Endothelial cell of umbilical vein (primary cell): Measurements from ENCODE around the gene RPS6KL1. TPM values are rescaled to one million over a fixed set of nuclear protein-coding genes. Genes with fewer than 3 reads are reported as not detected.

Experiments used
- BruUV-seq: library from RNA; stranded (reverse); fragments of 400-500 nt; replicated peaks from 2 replicates; lab custom pipeline; 2021; lab: Mats Ljungman, UMichigan
- CTCF ChIA-PET: fragments of 300-600, 350-600 bp; sonication (Branson Sonifier 250); formaldehyde crosslinking; loops from one replicate; lab custom pipeline; 2021; ENCODE audit warnings: antibody characterized with exemption, inconsistent platforms; lab: Charles Lee
- POLR2A ChIA-PET: fragments of 300-600, 350-600 bp; sonication (Branson Sonifier 250); formaldehyde crosslinking; loops from one replicate; lab custom pipeline; 2021; ENCODE audit warnings: antibody characterized with exemption, inconsistent platforms; lab: Charles Lee
- DNase-seq: peaks from one replicate; pipeline ENCODE4 v3.0.0-alpha.2; 2011; ENCODE audit warnings: low read depth, low spot score
- FAIRE-seq: peaks from 2 replicates; lab custom pipeline; 2011; peaks lifted over from hg19 to GRCh38; lab: Jason Lieb, UNC
- H2AFZ ChIP-seq: 2 replicates; pipeline ENCODE4 v1.6.0; 2012; ENCODE audit warnings: low read depth, low read length, control low read depth, inconsistent platforms
- H3K27ac ChIP-seq: 2 replicates; pipeline ENCODE4 v1.5.1; 2011; ENCODE audit warnings: low read depth, mild to moderate bottlenecking, control low read depth, low read length, moderate library complexity; ENCODE audit not compliant: insufficient read depth
- H3K27me3 ChIP-seq, 2 experiments: 2 replicates each; pipeline versions ENCODE4 v1.6.0 to v1.6.1; 2011; ENCODE audit warnings: low read length in 2 of 2, mixed read lengths in 1 of 2; ENCODE audit not compliant: control insufficient read depth in 2 of 2, insufficient read depth in 2 of 2
- H3K36me3 ChIP-seq, 2 experiments: 2 replicates in 1 of 2; 3 replicates in 1 of 2; pipeline ENCODE4 v1.5.1; 2011; ENCODE audit warnings: low read length in 2 of 2, mild to moderate bottlenecking in 1 of 2, moderate library complexity in 1 of 2; ENCODE audit not compliant: control insufficient read depth in 2 of 2, insufficient read depth in 2 of 2; ENCODE audit errors: extremely low read depth in 1 of 2
- H3K4me1 ChIP-seq: 3 replicates; pipeline ENCODE4 v1.5.1; 2011; ENCODE audit warnings: mild to moderate bottlenecking, low read length; ENCODE audit not compliant: control insufficient read depth, insufficient read depth; ENCODE audit errors: extremely low read depth
- H3K4me2 ChIP-seq: 2 replicates; pipeline ENCODE4 v1.6.1; 2011; ENCODE audit warnings: low read length, control low read depth, mixed read lengths; ENCODE audit not compliant: insufficient read depth
- H3K4me3 ChIP-seq, 3 experiments: fragments of 200-600 bp in 1 of 3; sonication (generic), shearing (Covaris generic) in 1 of 3; replicated peaks in 1 of 3; 2 replicates each; pipeline ENCODE4 v1.5.1; 2011 to 2016; ENCODE audit warnings: control low read depth in 3 of 3, low read length in 3 of 3, mild to moderate bottlenecking in 2 of 3, inconsistent platforms in 1 of 3, low read depth in 1 of 3, moderate library complexity in 1 of 3; ENCODE audit not compliant: insufficient read depth in 1 of 3
- H3K79me2 ChIP-seq: 2 replicates; pipeline ENCODE4 v1.6.0; 2012; ENCODE audit warnings: low read length, inconsistent platforms; ENCODE audit not compliant: control insufficient read depth, insufficient read depth
- H3K9ac ChIP-seq: replicated peaks from 2 replicates; pipeline ENCODE3; 2011; ENCODE audit warnings: low read length, control low read depth; ENCODE audit not compliant: insufficient read depth; ENCODE audit errors: extremely low read depth
- H3K9me1 ChIP-seq: replicated peaks from 3 replicates; pipeline ENCODE4 v1.6.0; 2011; ENCODE audit warnings: mild to moderate bottlenecking, low read length; ENCODE audit not compliant: control insufficient read depth, insufficient read depth; ENCODE audit errors: extremely low read depth
- H3K9me3 ChIP-seq: replicated peaks from 2 replicates; pipeline ENCODE4 v1.5.1; 2012; ENCODE audit warnings: low read length, inconsistent platforms; ENCODE audit not compliant: control insufficient read depth, insufficient read depth
- H4K20me1 ChIP-seq: replicated peaks from 2 replicates; pipeline ENCODE3; 2011; ENCODE audit warnings: mild to moderate bottlenecking, low read length; ENCODE audit not compliant: control insufficient read depth, insufficient read depth; ENCODE audit errors: extremely low read depth
- JUN ChIP-seq: IDR thresholded peaks from 2 replicates; pipeline ENCODE4 v1.6.1; 2011; ENCODE audit warnings: borderline replicate concordance, low read depth; ENCODE audit not compliant: insufficient read length, insufficient read depth
- MYC ChIP-seq: IDR thresholded peaks from one replicate; pipeline ENCODE4 v1.6.1; 2011; ENCODE audit warnings: mild to moderate bottlenecking, low read depth, low read length
- POLR2A ChIP-seq: IDR thresholded peaks from 2 replicates; pipeline ENCODE4 v1.6.1; 2012; ENCODE audit warnings: low read depth, mild to moderate bottlenecking, control low read depth, low read length
- POLR2AphosphoS5 ChIP-seq: IDR thresholded peaks from 2 replicates; pipeline ENCODE4 v1.6.1; 2012; ENCODE audit warnings: low read depth, mild to moderate bottlenecking, control low read depth, low read length, moderate library complexity; ENCODE audit not compliant: insufficient read depth
- dilution Hi-C: fragments of 300-500 bp; cut with MboI; formaldehyde crosslinking; loops from one replicate; pipeline ENCODE4 v1.15.0; 2019; ENCODE audit warnings: low sequenced_read_pairs; ENCODE audit not compliant: extremely low pct_ligation_motif_present
- intact Hi-C: fragments of 100-400 bp; cut with micrococcal nuclease; formaldehyde crosslinking; loops from one replicate; pipeline ENCODE4 v1.10.0; 2022
- polyA plus RNA-seq, 4 experiments: library from polyadenylated mRNA; depleted of rRNA in 3 of 4; stranded (reverse) in 3 of 4; unstranded in 1 of 4; fragments of >200 nt; gene quantifications; 2 replicates each; pipeline versions ENCODE4 v1.2.1 to v1.2.3, GENCODE V29; 2011 to 2012; ENCODE audit warnings: missing spikeins in 1 of 4
- total RNA-seq: library from RNA; stranded (reverse); gene quantifications from 2 replicates; pipeline ENCODE4 v1.2.3, GENCODE V29; 2021
- TF ChIP-seq, protein P1 (sequence below), 2 donors: IDR thresholded peaks; 1 replicate in 1 of 2; 2 replicates in 1 of 2; pipeline ENCODE4 v1.5.1; 2011; ENCODE audit warnings: low read length in 2 of 2, mild to moderate bottlenecking in 2 of 2, moderate library complexity in 2 of 2, control low read depth in 1 of 2, inconsistent platforms in 1 of 2, low read depth in 1 of 2; ENCODE audit not compliant: insufficient read depth in 1 of 2; ENCODE audit errors: extremely low read depth in 1 of 2
- TF ChIP-seq, protein P2 (sequence below): IDR thresholded peaks from 2 replicates; pipeline ENCODE4 v1.6.1; 2011; ENCODE audit not compliant: insufficient read depth, insufficient read length

Gene RPS6KL1
- total and polyA plus RNA-seq, 2 donors (not counting 3 experiments of a cell fraction or from before 2014, with no cell fraction given): 10.2 to 23.8 TPM

DNA sequence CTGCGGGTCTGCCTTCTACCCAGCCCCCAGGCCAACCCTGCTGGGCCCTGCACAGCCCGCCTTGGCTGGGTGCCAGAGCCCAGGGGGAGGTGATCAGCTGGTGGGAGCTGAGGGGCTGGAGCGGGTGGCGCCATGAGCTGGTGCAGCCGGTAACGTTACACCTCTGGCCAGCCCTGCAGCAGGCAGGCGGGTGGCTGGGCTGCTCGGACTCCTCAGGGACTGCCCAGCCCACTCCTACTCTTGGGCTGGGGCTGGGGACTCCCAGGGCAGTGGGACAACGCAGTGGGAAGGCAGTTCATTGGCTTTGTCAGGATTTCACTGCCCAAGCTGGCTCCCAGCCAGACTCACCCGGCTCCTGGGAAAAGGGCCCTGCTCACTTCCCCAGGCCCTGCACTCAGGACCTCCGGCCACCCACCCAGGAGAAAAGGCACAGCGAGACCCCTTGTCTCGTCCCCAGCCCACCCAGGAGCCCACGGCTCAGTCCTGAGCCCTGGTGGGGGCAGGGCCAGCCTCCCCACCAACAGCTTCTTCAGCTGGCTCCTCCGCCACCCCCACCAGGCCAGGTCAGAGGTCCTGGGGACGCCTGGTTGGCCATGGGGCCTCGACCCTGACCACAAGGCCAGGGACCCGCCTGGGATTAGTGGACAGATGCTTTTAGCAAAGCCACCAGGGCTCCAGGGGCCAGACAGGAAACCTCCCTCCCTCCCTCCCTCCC, 31.3 kb upstream of the RPS6KL1 start:
- peak overlapping the region; percentile 83 to 94 (median 84) for H3K4me3 ChIP-seq
- intact Hi-C loops (loop anchor here (2.0 kb wide), 4 partner anchors 18 to 114 kb away; partner anchors contain the start of genes EIF2B2 and ZC2HC1C), dilution Hi-C loops (no loop called here)
- H2AFZ ChIP-seq: no peak overlapping the region
- ChIA-PET POLR2A (interaction anchor here (0.7 to 2.6 kb wide), 10 partner anchors 10 to 109 kb away, joined by 3 to 20 read pairs (median 6); partner anchors contain the start of genes ACYP1, EIF2B2 and RPS6KL1), CTCF (interaction anchor here (0.9 to 3.2 kb wide), 10 partner anchors 8 to 134 kb away, joined by 3 to 14 read pairs (median 5); no protein-coding TSS in a partner anchor)
- H3K4me1 ChIP-seq: peaks cover 35% of the 10 kb centered on the region
- H4K20me1 ChIP-seq: no peaks in the 10 kb centered on the region
- peak overlapping the region; percentile 83 for H3K4me2 ChIP-seq
- H3K9me1 ChIP-seq: no peaks in the 10 kb centered on the region
- peaks cover 8 to 17% of the 10 kb centered on the region in 2 experiments for H3K36me3 ChIP-seq
- BruUV-seq: no TSS peak
- no peaks in the 10 kb centered on the region for H3K27me3 ChIP-seq
- DNase-seq: peak; percentile 56
- no peaks in the 10 kb centered on the region for H3K9me3 ChIP-seq
- peak overlapping the region; percentile 71 for H3K27ac ChIP-seq
- peak; percentile 8 for FAIRE-seq
- peak overlapping the region; percentile 86 for H3K9ac ChIP-seq
- H3K79me2 ChIP-seq: peaks cover 60% of the 10 kb centered on the region
- TF ChIP-seq POLR2A (peak; percentile 44), JUN (no peak), MYC (no peak), POLR2AphosphoS5 (peak; percentile 22)
- TF ChIP-seq, protein P1, sequence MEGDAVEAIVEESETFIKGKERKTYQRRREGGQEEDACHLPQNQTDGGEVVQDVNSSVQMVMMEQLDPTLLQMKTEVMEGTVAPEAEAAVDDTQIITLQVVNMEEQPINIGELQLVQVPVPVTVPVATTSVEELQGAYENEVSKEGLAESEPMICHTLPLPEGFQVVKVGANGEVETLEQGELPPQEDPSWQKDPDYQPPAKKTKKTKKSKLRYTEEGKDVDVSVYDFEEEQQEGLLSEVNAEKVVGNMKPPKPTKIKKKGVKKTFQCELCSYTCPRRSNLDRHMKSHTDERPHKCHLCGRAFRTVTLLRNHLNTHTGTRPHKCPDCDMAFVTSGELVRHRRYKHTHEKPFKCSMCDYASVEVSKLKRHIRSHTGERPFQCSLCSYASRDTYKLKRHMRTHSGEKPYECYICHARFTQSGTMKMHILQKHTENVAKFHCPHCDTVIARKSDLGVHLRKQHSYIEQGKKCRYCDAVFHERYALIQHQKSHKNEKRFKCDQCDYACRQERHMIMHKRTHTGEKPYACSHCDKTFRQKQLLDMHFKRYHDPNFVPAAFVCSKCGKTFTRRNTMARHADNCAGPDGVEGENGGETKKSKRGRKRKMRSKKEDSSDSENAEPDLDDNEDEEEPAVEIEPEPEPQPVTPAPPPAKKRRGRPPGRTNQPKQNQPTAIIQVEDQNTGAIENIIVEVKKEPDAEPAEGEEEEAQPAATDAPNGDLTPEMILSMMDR (IDR thresholded peaks at IDR 0.05; ENCODE audit: extremely low read depth in 1 of 2, insufficient read depth in 1 of 2, low read depth in 1 of 2, low read length in 2 of 2): no peak
- TF ChIP-seq, protein P2, sequence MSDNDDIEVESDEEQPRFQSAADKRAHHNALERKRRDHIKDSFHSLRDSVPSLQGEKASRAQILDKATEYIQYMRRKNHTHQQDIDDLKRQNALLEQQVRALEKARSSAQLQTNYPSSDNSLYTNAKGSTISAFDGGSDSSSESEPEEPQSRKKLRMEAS: no peak
